ENCODE results near the gene HMCN1.

GRCh38 chr1:185735701-185736064 lies 1.5 kb downstream of the HMCN1 start:
- TF ChIP-seq CTCF (IDR thresholded peaks at IDR 0.05): no peak
- TF ChIP-seq POLR2AphosphoS5 (IDR thresholded peaks at IDR 0.05; ENCODE audit: low read depth, low read length): no peak
- no peak for TF ChIP-seq TCF7L2 (IDR thresholded peaks at IDR 0.05; ENCODE audit: low read depth, low read length)
- no peak for TF ChIP-seq SIN3A (IDR thresholded peaks at IDR 0.05; ENCODE audit: borderline replicate concordance, insufficient read depth, low read depth, low read length)
- TF ChIP-seq REST (IDR thresholded peaks at IDR 0.05; ENCODE audit: insufficient read depth in 1 of 2, low read depth in 2 of 2, low read length in 1 of 2): no peak

Measured in Panc1 (cell line).